Measurements from ENCODE around the gene PIGZ.

The PIGZ gene

DNA sequence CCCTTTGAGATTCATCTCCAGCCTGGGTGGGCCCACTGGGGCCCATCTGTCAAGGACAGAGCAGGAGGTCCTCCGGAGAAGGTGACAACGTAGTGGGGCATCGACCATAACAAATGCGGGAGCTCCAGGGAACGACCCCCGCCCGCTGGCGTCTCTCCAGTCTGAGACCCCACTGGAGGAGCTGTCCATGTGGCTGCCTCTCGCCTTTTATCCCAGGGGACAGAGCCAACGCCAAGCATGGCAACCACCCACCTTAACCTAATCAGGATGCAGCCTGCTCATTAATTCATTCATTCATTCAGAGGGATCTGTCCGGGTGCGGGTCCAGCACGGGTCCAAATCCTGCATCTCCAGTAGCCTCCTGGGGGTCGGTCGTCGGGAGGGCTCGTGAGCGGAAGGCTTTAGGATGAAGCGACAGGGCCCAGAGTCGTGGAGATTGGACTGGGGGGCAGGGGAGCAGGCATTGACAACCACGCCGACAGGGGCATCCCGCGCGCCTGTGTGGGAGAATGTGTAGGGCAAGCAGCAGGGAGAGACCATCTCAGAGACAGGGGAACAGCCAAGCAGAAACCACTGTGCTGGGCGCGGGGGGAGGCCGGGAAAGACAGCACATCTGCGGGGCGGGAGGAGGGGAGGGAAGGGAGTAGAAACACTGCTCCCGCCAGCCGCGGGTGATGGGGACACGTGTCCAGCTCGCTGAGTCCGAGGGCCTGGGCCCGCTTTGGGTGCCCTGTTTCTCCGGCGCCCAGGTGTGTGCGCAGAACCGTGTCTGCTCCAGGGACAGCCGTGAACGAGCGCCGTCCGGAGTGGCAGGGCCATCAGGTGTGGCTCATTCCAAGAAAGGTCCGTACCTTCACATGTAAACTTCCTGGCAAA lies 1.9 kb downstream of the PIGZ start:
- peaks cover 14% of the 10 kb centered on the region for H3K9me3 ChIP-seq (ENCODE audit: low read length)
- H3K4me1 ChIP-seq (ENCODE audit: insufficient read depth, low read length) = peaks cover 11% of the 10 kb centered on the region
- no peaks in the 10 kb centered on the region for H3K36me3 ChIP-seq (ENCODE audit: insufficient read depth, low read length)
- H3K4me3 ChIP-seq (ENCODE audit: low read length) = no peak overlapping the region
- H3K27me3 ChIP-seq (ENCODE audit: insufficient read depth, low read length) = peaks cover 9% of the 10 kb centered on the region
- H2AFZ ChIP-seq (ENCODE audit: low read depth, low read length) = no peak overlapping the region

DNA sequence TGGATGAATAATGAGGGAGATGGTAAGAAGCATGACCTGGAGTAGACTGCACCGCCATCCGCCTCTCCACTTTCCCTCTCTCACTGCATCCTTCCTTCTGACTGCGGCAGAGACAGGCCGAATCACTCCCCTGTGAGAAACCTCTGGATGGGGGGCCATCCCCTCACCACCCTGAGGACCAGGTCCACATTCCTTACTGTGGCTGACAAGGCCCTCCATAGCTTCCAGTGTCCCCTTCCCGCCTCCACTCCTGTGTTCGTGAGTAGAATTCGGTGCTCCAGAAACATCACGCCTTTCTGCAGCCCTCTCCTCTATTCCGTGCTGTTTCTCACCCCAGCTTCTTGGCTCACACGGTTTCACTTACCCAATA lies 2.8 kb downstream of the PIGZ start:
- H2AFZ ChIP-seq (ENCODE audit: low read depth, low read length) = no peak overlapping the region
- no peak overlapping the region for H3K4me3 ChIP-seq (ENCODE audit: low read length)
- H3K4me1 ChIP-seq (ENCODE audit: insufficient read depth, low read length) = peaks cover 11% of the 10 kb centered on the region
- H3K9me3 ChIP-seq (ENCODE audit: low read length) = peaks cover 13% of the 10 kb centered on the region
- H3K27me3 ChIP-seq (ENCODE audit: insufficient read depth, low read length) = peaks cover 9% of the 10 kb centered on the region
- no peaks in the 10 kb centered on the region for H3K36me3 ChIP-seq (ENCODE audit: insufficient read depth, low read length)

DNA sequence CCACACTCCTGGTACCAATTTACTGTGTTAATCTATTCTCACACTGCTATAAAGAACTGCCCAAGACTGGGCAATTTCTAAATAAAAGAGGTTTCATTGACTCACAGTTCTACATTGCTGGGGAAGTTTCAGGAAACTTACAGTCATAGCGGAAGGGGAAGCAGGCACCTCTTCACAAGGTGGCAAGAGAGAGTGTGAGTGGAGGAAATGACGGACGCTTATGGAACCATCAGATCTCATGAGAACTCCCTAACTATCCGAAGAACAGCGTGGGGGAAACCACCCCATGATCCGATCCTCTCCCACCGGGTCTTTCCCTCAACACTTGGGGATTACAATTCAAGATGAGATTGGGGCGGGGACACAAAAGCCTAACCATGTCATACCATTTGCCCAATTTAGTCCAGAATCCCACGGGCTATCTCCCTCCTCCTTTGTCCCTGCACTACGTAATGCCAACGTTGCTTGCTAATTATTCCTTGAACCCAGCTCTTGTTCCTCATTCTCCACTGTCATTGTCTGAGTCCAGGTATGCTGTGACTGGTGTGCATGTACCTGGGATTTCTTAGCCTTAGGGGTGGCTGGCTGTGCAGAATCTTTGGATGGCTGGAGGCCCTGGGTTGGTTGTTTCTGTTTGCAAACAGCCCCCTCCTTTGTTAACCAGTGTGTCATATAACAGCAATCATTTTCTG lies 3.4 kb downstream of the PIGZ start:
- peaks cover 4% of the 10 kb centered on the region for H3K27me3 ChIP-seq (ENCODE audit: insufficient read depth, low read length)

DNA sequence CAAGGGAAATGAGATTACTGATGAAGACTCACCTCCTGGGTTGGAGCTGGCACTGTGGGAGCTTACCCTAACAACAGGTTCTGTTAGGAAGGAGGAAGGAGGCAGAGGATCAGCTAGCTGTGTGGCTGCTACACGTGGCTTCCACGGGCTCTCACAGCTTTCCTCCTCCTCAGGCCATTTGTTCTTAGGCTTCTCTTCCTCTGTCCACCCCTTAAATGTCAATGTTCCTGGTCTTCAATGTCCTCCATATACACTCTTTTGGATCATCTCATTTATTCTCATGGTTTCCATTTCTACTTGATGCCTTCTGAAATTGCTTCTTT lies 5.0 kb downstream of the PIGZ start:
- H3K4me1 ChIP-seq (ENCODE audit: insufficient read depth, low read length) = peaks cover 7% of the 10 kb centered on the region
- peaks cover 13% of the 10 kb centered on the region for H3K9me3 ChIP-seq (ENCODE audit: low read length)
- H3K4me3 ChIP-seq (ENCODE audit: low read length) = no peak overlapping the region
- H3K36me3 ChIP-seq (ENCODE audit: insufficient read depth, low read length) = no peaks in the 10 kb centered on the region
- peaks cover 2% of the 10 kb centered on the region for H3K27me3 ChIP-seq (ENCODE audit: insufficient read depth, low read length)
- no peak overlapping the region for H2AFZ ChIP-seq (ENCODE audit: low read depth, low read length)

More for the DNA sequence above, 3.4 kb downstream of the PIGZ start:
- Histone ChIP-seq H3K4me1 (ENCODE audit: insufficient read depth, low read length) (peaks cover 11% of the 10 kb centered on the region), H3K36me3 (ENCODE audit: insufficient read depth, low read length) (no peaks in the 10 kb centered on the region), H3K4me3 (ENCODE audit: low read length) (no peak overlapping the region), H3K9me3 (ENCODE audit: low read length) (peaks cover 13% of the 10 kb centered on the region), H2AFZ (ENCODE audit: low read depth, low read length) (no peak overlapping the region)

DNA sequence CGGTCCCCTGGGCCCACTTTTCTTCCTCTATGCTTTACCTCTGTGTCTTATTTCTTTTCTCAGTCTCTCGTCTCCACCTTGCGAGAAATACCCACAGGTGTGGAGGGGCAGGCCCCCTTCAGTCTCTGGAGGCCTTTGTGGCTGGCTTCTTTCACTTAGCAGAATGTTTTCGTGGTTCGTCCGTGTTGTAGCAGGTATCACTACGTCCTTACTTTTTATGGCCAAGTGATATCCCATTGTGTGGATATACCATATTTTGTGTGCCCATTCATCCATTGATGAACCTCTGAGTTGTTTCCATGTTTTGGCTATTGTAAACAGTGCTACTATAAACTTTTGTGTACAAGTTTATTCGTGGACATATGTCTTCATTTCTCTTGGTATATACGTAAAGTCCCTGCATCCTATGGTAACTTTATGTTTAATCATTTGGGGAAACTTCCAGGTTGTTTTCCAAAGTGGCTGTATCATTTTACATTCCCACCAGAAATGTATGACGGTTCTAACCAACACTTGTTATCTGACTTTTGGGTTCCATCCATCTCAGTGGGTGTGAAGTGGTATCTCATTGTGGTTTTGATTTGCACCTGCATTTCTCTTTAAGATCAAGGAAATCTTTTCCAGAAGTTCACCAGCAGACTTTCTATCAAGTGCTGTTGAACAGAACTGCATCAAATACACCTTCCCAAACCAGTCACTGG lies 5.6 kb downstream of the PIGZ start:
- no peaks in the 10 kb centered on the region for H3K36me3 ChIP-seq (ENCODE audit: insufficient read depth, low read length)
- peaks cover 2% of the 10 kb centered on the region for H3K4me1 ChIP-seq (ENCODE audit: insufficient read depth, low read length)
- no peaks in the 10 kb centered on the region for H3K27me3 ChIP-seq (ENCODE audit: insufficient read depth, low read length)
- H3K9me3 ChIP-seq (ENCODE audit: low read length) = peaks cover 13% of the 10 kb centered on the region
- H2AFZ ChIP-seq (ENCODE audit: low read depth, low read length) = no peak overlapping the region
- H3K4me3 ChIP-seq (ENCODE audit: low read length) = no peak overlapping the region

DNA sequence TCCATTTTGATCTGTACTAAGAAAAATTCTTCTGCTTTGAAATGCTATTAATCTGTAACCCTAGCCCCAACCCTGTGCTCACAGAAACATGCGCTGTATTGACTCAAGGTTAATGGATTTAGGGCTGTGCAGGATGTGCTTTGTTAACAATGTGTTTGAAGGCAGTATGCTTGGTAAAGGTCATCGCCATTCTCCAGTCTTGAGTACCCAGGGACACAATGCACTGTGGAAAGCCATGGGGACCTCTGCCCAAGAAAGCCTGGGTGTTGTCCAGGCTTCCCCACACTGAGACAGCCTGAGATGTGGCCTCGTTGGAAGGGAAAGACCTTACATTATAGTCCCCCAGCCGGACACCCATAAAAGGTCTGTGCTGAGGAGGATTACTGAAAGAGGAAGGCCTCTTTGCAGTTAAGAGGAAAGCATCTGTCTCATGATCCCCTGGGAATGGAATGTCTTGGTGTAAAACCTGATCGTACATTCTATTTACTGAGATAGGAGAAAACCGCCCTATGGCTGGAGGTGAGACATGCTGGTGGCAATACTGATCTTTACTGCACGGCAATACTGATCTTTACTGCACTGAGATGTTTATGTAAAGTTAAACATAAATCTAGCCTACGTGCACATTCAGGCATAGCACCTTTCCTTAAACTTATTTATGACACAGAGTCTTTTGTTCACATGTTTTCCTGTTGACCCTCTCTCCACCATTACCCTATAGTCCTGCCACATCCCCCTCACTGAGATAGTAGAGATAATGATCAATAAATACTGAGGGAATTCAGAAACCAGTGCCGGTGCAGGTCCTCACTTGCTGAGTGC lies 6.3 kb downstream of the PIGZ start:
- Histone ChIP-seq H3K36me3 (ENCODE audit: insufficient read depth, low read length) (no peaks in the 10 kb centered on the region), H3K4me1 (ENCODE audit: insufficient read depth, low read length) (no peaks in the 10 kb centered on the region), H3K9me3 (ENCODE audit: low read length) (peaks cover 13% of the 10 kb centered on the region), H2AFZ (ENCODE audit: low read depth, low read length) (no peak overlapping the region), H3K4me3 (ENCODE audit: low read length) (no peak overlapping the region), H3K27me3 (ENCODE audit: insufficient read depth, low read length) (no peaks in the 10 kb centered on the region)

DNA sequence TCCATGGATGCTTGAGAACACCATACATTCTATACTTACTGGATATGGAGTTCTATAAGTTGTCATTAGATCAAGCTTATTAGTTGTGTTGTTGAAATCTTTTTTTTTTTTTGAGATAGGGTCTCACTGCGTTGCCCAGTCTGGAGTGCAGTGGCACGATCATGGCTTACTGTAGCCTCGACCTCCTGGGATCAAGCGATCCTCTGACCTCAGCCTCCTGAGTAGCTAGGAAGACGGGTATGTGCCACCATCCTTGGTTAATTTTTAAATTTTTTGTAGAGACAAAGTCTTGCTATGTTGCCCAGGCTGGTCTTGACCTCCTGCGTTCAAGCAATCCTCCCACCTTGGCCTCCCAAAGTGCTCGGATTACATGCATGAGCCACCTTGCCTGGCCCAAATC lies 13.8 kb downstream of the PIGZ start:
- no peaks in the 10 kb centered on the region for H3K27me3 ChIP-seq (ENCODE audit: insufficient read depth, low read length)
- no peak overlapping the region for H2AFZ ChIP-seq (ENCODE audit: low read depth, low read length)
- H3K9me3 ChIP-seq (ENCODE audit: low read length) = no peaks in the 10 kb centered on the region
- no peak overlapping the region for H3K4me3 ChIP-seq (ENCODE audit: low read length)
- H3K4me1 ChIP-seq (ENCODE audit: insufficient read depth, low read length) = no peaks in the 10 kb centered on the region
- no peaks in the 10 kb centered on the region for H3K36me3 ChIP-seq (ENCODE audit: insufficient read depth, low read length)

DNA sequence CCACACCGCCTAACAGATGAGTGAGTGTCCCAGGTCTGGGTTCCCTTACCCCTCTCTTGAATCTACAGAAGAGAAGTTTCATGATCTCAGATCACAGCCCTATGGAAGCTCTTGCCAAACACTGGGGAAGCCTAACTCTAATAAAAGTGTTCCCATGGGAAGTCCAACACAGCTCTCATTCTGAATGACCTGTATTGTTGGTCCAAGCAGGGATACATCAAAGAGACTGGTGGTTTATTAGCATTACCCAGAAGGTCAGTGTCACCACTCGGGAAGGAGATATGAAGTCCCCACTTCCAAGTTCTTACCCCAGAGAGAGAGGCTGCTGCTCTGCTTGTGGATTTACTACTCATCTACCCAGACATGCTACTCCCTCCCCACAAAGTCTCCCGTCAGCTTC lies 17.3 kb downstream of the PIGZ start:
- Histone ChIP-seq H3K4me1 (ENCODE audit: insufficient read depth, low read length) (no peaks in the 10 kb centered on the region), H2AFZ (ENCODE audit: low read depth, low read length) (no peak overlapping the region), H3K9me3 (ENCODE audit: low read length) (no peaks in the 10 kb centered on the region), H3K36me3 (ENCODE audit: insufficient read depth, low read length) (no peaks in the 10 kb centered on the region), H3K27me3 (ENCODE audit: insufficient read depth, low read length) (no peaks in the 10 kb centered on the region), H3K4me3 (ENCODE audit: low read length) (no peak overlapping the region)

DNA sequence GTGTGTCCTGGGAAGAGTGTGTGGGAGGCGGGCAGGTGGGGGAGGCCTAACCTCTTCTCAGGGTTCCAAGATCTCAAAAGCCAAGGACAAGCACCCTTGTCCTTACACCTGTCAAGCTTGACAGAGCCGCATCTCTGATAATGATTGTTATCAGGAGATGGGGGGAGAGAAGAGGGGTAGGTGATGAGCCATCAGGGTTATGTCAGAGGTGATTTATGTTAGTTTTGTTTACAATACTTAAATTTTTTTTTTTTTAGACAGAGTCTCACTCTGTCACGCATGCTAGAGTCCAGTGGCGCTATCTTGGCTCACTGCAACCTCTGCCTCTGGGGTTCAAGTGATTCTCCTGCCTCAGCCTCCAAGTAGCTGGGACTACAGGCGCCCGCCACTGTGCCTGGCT lies 18.9 kb downstream of the PIGZ start:
- Histone ChIP-seq H3K36me3 (ENCODE audit: insufficient read depth, low read length) (no peaks in the 10 kb centered on the region), H3K9me3 (ENCODE audit: low read length) (no peaks in the 10 kb centered on the region)

DNA sequence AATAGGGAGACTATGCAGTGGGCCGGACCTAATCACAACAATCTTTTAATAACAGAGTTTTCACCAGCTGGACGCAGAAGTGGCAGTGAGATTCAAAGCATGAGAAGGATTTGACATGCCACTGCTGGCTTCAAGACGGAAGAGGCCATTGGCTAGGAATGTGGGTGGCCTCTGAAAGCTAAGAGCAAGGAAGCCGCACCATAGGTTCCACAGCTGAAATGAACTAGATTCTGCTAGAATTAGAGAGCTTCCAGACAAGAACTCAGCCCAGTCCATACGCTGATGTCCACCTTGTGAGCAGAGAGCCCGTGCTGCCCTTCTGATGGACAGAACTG lies 19.4 kb downstream of the PIGZ start:
- Histone ChIP-seq H2AFZ (ENCODE audit: low read depth, low read length) (no peak overlapping the region), H3K36me3 (ENCODE audit: insufficient read depth, low read length) (no peaks in the 10 kb centered on the region), H3K4me3 (ENCODE audit: low read length) (no peak overlapping the region), H3K9me3 (ENCODE audit: low read length) (no peaks in the 10 kb centered on the region), H3K27me3 (ENCODE audit: insufficient read depth, low read length) (no peaks in the 10 kb centered on the region), H3K4me1 (ENCODE audit: insufficient read depth, low read length) (no peaks in the 10 kb centered on the region)

More for the DNA sequence above, 18.9 kb downstream of the PIGZ start:
- Histone ChIP-seq H3K27me3 (ENCODE audit: insufficient read depth, low read length) (no peaks in the 10 kb centered on the region), H3K4me1 (ENCODE audit: insufficient read depth, low read length) (no peaks in the 10 kb centered on the region), H2AFZ (ENCODE audit: low read depth, low read length) (no peak overlapping the region), H3K4me3 (ENCODE audit: low read length) (no peak overlapping the region)

DNA sequence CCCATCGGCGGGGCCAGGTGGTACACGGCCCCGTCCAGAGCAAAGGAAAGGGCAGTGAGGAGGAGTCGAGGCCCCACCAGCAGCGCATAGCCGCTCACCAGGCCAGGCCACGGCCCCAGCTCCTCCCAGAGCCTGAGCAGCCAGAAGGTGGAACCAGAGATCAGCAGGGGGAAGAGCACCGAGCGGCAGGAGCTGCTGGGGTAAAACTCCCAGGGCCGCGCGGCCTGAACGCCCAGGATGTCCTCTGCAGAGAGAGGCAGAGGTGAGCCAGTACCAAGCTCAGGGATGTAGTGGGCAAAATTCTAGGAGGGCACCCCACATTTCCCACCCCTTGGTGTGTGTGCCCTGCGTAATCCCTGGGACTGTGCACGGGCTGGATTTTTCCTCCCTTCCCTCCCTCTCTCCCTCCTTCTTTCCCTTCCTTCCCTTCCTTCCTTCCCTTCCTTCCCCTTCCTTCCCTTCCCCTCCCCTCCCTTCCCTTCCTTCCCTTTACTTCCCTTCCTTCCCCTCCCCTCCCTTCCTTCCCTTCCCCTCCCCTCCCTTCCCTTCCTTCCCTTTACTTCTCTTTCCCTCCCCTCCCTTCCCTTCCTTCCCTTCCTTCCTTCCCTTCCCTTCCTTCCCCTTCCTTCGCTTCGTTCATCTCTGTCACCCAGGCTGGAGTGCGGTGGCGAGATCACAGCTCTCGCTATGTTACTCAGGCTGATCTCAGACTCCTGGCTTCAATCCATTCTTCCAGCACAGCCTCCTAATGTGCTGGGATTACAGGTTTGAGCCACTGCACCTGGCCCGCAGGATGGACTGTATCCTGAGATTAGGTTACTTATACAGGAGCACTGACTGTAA lies 20.0 kb downstream of the PIGZ start:
- Histone ChIP-seq H3K9me3 (ENCODE audit: low read length) (no peaks in the 10 kb centered on the region), H3K36me3 (ENCODE audit: insufficient read depth, low read length) (no peaks in the 10 kb centered on the region), H3K4me3 (ENCODE audit: low read length) (no peak overlapping the region), H3K4me1 (ENCODE audit: insufficient read depth, low read length) (peaks cover 3% of the 10 kb centered on the region), H2AFZ (ENCODE audit: low read depth, low read length) (no peak overlapping the region), H3K27me3 (ENCODE audit: insufficient read depth, low read length) (no peaks in the 10 kb centered on the region)

DNA sequence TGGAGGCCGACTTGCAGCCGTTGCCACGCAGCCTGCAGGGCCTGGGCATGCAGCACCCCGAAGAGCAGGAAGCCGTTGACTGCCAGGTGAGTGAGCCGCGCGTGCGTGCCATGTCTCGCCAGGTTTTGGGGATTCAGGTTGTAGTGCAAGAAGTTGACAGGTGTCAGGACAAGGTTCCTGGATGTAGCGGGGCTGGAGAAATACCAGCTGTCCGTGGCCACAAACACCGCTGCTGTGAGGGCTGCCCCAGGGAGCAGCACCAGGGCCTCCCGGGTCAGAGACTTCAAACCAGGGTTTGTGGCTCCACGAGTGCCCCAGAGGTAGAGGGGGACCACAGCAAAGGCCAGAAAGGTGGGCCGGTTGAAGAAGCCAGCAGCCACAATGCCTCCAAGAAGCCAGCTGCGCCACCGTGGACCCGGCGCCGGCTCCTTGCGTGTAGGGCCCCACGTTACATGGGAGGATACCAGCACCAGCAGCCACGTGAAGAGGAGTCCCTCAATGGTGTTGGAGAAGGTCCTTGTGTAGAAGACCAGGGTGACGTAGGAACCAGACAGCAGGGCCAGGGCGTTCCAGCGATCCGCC lies 20.7 kb downstream of the PIGZ start:
- no peaks in the 10 kb centered on the region for H3K36me3 ChIP-seq (ENCODE audit: insufficient read depth, low read length)

More for the DNA sequence above, 20.7 kb downstream of the PIGZ start:
- H3K27me3 ChIP-seq (ENCODE audit: insufficient read depth, low read length) = no peaks in the 10 kb centered on the region
- no peak overlapping the region for H3K4me3 ChIP-seq (ENCODE audit: low read length)
- H3K4me1 ChIP-seq (ENCODE audit: insufficient read depth, low read length) = peaks cover 9% of the 10 kb centered on the region
- no peaks in the 10 kb centered on the region for H3K9me3 ChIP-seq (ENCODE audit: low read length)
- H2AFZ ChIP-seq (ENCODE audit: low read depth, low read length) = no peak overlapping the region
